Trophoblast cell (in vitro differentiated cells and primary cell): ENCODE measurements around the gene C1QTNF8.

ENCODE experiments used
- DNase-seq, 2 donors: peaks; one replicate each; pipeline ENCODE4 v3.0.0-alpha.2; 2016
- H2AFZ ChIP-seq: 2 replicates; pipeline ENCODE4 v1.6.1; 2013; ENCODE audit warnings: low read length, moderate library complexity, mild to moderate bottlenecking; ENCODE audit not compliant: insufficient read depth, poor library complexity
- H2AK5ac ChIP-seq: 2 replicates; pipeline ENCODE4 v1.6.1; 2013; ENCODE audit warnings: mild to moderate bottlenecking, low read length
- H2BK120ac ChIP-seq: 2 replicates; pipeline ENCODE4 v1.6.1; 2013; ENCODE audit warnings: low read length, mild to moderate bottlenecking, moderate library complexity; ENCODE audit not compliant: insufficient read depth, poor library complexity
- H2BK12ac ChIP-seq: 2 replicates; pipeline ENCODE4 v1.6.1; 2013; ENCODE audit warnings: mild to moderate bottlenecking, low read length, moderate library complexity
- H2BK5ac ChIP-seq: 2 replicates; pipeline ENCODE4 v1.6.1; 2013; ENCODE audit warnings: low read length, low read depth, moderate library complexity, mild to moderate bottlenecking; ENCODE audit not compliant: poor library complexity
- H3K14ac ChIP-seq: 2 replicates; pipeline ENCODE4 v1.6.1; 2013; ENCODE audit warnings: mild to moderate bottlenecking, low read length
- H3K18ac ChIP-seq: 2 replicates; pipeline ENCODE4 v1.6.1; 2013; ENCODE audit warnings: mild to moderate bottlenecking, low read length
- H3K23ac ChIP-seq: 2 replicates; pipeline ENCODE4 v1.6.1; 2013; ENCODE audit warnings: low read length
- H3K27ac ChIP-seq: 2 replicates; pipeline ENCODE4 v1.5.1; 2013; ENCODE audit warnings: low read depth, mild to moderate bottlenecking, inconsistent platforms, low read length, moderate library complexity
- H3K27me3 ChIP-seq: 2 replicates; pipeline ENCODE4 v1.6.1; 2013; ENCODE audit warnings: inconsistent platforms, mild to moderate bottlenecking, low read length, moderate library complexity; ENCODE audit not compliant: insufficient read depth
- H3K36me3 ChIP-seq, 2 experiments: 1 replicate in 1 of 2; 2 replicates in 1 of 2; pipeline ENCODE4 v1.6.1; 2013; ENCODE audit warnings: low read length in 2 of 2, mild to moderate bottlenecking in 2 of 2, moderate library complexity in 1 of 2; ENCODE audit not compliant: insufficient read depth in 2 of 2, control insufficient read depth in 1 of 2
- H3K4ac ChIP-seq: 2 replicates; pipeline ENCODE4 v1.6.1; 2013; ENCODE audit warnings: low read depth, mild to moderate bottlenecking, low read length, moderate library complexity
- H3K4me1 ChIP-seq, 2 experiments: 1 replicate in 1 of 2; 2 replicates in 1 of 2; pipeline ENCODE4 v1.6.1; 2013; ENCODE audit warnings: low read length in 2 of 2, mild to moderate bottlenecking in 2 of 2, moderate library complexity in 1 of 2; ENCODE audit not compliant: insufficient read depth in 2 of 2, control insufficient read depth in 1 of 2
- H3K4me2 ChIP-seq: 2 replicates; pipeline ENCODE4 v1.6.1; 2013; ENCODE audit warnings: inconsistent platforms, mild to moderate bottlenecking, low read length, moderate library complexity
- H3K4me3 ChIP-seq: 2 replicates; pipeline ENCODE4 v1.5.1; 2013; ENCODE audit warnings: mild to moderate bottlenecking, low read depth, low read length, inconsistent platforms
- H3K79me1 ChIP-seq: one replicate; pipeline ENCODE4 v1.6.1; 2013; ENCODE audit warnings: low read length
- H3K79me2 ChIP-seq: 2 replicates; pipeline ENCODE4 v1.6.1; 2013; ENCODE audit warnings: low read length, mild to moderate bottlenecking; ENCODE audit not compliant: control insufficient read depth, insufficient read depth, poor library complexity
- H3K9ac ChIP-seq: 2 replicates; pipeline ENCODE4 v1.6.1; 2013; ENCODE audit warnings: mild to moderate bottlenecking, low read length
- H3K9me3 ChIP-seq: 2 replicates; pipeline ENCODE4 v1.6.1; 2013; ENCODE audit warnings: low read depth, mild to moderate bottlenecking, control low read depth, inconsistent platforms, low read length; ENCODE audit not compliant: insufficient read depth
- H4K12ac ChIP-seq: 2 replicates; pipeline ENCODE4 v1.6.1; 2013; ENCODE audit warnings: low read depth, mild to moderate bottlenecking, low read length, moderate library complexity
- H4K8ac ChIP-seq: 2 replicates; pipeline ENCODE4 v1.6.1; 2013; ENCODE audit warnings: low read depth, mild to moderate bottlenecking, low read length, moderate library complexity
- H4K91ac ChIP-seq: one replicate; pipeline ENCODE4 v1.6.1; 2013; ENCODE audit warnings: low read depth, mild to moderate bottlenecking, low read length, moderate library complexity
- WGBS: extraction: QIAGEN DNeasy Blood & Tissue Kit; methylation state at CpG from one replicate; pipeline ENCODE4 v1.1.7; 2013; ENCODE audit warnings: missing lambda C conversion rate; ENCODE audit not compliant: insufficient read length, insufficient coverage; ENCODE audit errors: extremely low coverage; 5-methylcytosine and 5-hydroxymethylcytosine counted together

Gene C1QTNF8

DNA sequence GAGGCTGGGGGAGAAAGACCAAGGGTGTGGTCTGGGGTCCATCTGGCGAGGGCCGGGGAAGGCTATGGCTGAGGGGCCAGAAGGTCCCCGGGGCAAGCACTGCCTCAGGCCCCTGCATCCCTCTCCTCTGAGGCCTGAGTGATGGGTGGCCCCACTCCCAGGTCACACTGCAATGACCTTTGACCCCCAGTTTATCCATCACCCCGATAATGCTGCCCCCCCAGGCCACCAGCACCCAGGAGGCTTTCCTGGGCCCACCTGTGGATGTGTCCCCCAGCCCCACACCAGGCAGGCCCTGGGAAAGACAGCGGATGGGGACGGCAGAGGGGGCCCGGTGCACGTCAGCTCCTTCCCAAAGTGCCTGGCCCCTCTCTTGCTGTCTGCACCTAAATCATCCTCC, 34.3 kb upstream of the C1QTNF8 start:
- Histone ChIP-seq H2BK5ac (no peak overlapping the region), H4K91ac (no peak overlapping the region), H3K9me3 (peaks cover 3% of the 10 kb centered on the region), H3K4ac (no peak overlapping the region), H3K4me1 (no peaks in the 10 kb centered on the region), H3K79me1 (no peaks in the 10 kb centered on the region), H4K8ac (no peak overlapping the region), H3K18ac (no peak overlapping the region), H3K27ac (no peak overlapping the region), H4K12ac (no peak overlapping the region), H3K4me3 (no peak overlapping the region), H2AK5ac (no peak overlapping the region), H2AFZ (no peak overlapping the region), H2BK12ac (no peak overlapping the region), H3K14ac (no peak overlapping the region), H3K79me2 (no peaks in the 10 kb centered on the region), H3K4me2 (no peak overlapping the region), H3K9ac (no peak overlapping the region), H3K27me3 (no peaks in the 10 kb centered on the region), H3K36me3 (no peaks in the 10 kb centered on the region), H2BK120ac (no peak overlapping the region), H3K23ac (no peak overlapping the region)
- no peak for DNase-seq
- WGBS, result no CpG with 5 or more reads among the region's 8 CpGs

DNA sequence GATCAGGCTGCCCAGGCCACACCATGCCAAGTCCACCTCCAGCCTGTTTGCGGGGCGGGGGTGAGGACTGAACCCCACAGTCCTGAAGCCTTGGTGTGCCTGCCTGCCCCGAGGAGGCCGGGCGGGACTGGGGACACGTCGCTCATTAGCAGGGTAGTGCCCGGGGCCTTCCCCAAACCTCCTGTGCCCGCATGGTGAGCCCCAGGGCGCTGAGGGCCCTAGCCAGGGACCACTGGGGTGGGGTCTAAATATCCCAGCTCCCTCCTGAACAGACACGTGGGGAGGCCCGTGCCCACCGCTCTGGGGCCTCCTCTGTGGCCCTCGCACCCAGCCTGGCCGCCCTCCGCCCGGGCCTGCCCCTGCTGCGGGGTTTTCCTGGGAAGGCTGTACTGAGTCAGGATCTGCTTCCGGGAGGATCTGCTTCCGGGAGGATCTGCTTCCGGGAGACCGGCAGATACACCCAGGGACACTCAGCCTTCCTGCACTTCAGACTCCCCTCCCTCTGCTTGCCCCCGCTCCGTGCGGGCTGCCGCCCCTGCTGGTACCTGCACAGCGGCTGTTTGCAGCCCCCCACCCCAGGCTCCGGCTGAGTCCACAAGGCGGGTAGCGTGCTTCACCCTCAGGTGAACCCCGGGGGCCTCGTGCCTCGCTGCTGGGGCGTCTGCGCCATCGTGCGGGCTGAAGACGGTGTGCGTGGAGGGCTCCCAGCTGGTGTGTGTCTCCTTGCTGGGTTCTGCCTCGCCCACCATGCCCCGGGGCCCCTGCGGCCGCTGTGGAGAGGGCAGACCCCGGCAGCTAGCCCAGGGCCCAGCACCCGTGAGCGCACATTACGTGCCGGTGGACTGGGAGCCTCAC, 33.3 kb upstream of the C1QTNF8 start:
- Histone ChIP-seq H2BK5ac (no peak overlapping the region), H3K4me2 (no peak overlapping the region), H3K4ac (no peak overlapping the region), H3K27ac (no peak overlapping the region), H2AFZ (no peak overlapping the region), H2BK12ac (no peak overlapping the region), H3K14ac (no peak overlapping the region), H3K79me2 (no peaks in the 10 kb centered on the region), H3K4me1 (no peaks in the 10 kb centered on the region), H3K23ac (no peak overlapping the region), H3K36me3 (no peaks in the 10 kb centered on the region), H3K27me3 (no peaks in the 10 kb centered on the region), H3K9me3 (peaks cover 3% of the 10 kb centered on the region), H3K9ac (no peak overlapping the region), H4K91ac (no peak overlapping the region), H3K79me1 (no peaks in the 10 kb centered on the region), H3K18ac (no peak overlapping the region), H4K8ac (no peak overlapping the region), H3K4me3 (no peak overlapping the region), H2AK5ac (no peak overlapping the region), H2BK120ac (no peak overlapping the region), H4K12ac (no peak overlapping the region)
- no CpG with 5 or more reads among the region's 48 CpGs for WGBS
- no peak for DNase-seq

DNA sequence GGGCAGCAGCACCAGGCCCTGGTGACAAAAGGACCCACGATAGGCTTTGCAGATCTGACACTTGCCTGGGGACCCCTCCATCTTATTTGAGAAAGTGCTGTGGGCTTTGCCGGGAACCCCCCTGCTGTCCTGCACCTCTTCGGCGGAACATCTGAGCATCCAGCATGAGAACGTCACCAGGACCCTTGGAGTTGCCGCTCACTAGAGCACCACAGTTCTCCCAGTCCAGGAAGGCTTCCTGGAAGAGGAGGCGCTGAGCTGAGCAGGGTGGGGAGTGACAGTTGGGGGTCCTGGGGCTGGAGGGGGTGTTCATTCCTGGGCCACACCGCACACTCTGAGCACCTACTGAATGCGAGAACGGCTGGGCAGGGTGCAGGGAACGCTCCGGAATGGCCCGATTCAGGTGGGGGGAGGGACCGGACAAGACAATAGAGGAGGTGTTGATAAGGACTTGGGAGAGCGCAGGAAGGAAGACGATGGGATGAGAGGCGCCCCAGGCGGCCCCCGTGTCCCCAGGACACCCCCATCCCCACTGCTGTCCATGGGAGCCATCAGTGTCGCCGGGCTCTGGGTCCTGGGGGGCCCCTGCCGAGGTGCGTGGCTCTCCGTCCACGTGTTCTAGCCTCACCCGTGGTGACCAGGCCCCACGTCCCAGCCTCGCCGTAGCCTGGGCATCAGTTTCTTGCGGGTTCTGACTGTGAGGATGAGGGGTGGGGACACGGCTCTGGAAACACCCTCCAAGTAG, 32.1 kb upstream of the C1QTNF8 start:
- Histone ChIP-seq H2BK120ac (no peak overlapping the region), H4K91ac (no peak overlapping the region), H3K79me1 (no peaks in the 10 kb centered on the region), H2BK5ac (no peak overlapping the region), H3K23ac (no peak overlapping the region), H4K12ac (no peak overlapping the region), H2AFZ (no peak overlapping the region), H3K4ac (no peak overlapping the region), H3K9me3 (peaks cover 3% of the 10 kb centered on the region), H4K8ac (no peak overlapping the region), H3K79me2 (no peaks in the 10 kb centered on the region), H3K36me3 (no peaks in the 10 kb centered on the region), H3K9ac (no peak overlapping the region), H2BK12ac (no peak overlapping the region), H3K4me1 (no peaks in the 10 kb centered on the region), H3K4me3 (no peak overlapping the region), H3K18ac (no peak overlapping the region), H3K14ac (no peak overlapping the region), H2AK5ac (no peak overlapping the region), H3K4me2 (no peak overlapping the region), H3K27me3 (no peaks in the 10 kb centered on the region), H3K27ac (no peak overlapping the region)
- DNase-seq, result no peak
- no CpG with 5 or more reads among the region's 31 CpGs for WGBS

DNA sequence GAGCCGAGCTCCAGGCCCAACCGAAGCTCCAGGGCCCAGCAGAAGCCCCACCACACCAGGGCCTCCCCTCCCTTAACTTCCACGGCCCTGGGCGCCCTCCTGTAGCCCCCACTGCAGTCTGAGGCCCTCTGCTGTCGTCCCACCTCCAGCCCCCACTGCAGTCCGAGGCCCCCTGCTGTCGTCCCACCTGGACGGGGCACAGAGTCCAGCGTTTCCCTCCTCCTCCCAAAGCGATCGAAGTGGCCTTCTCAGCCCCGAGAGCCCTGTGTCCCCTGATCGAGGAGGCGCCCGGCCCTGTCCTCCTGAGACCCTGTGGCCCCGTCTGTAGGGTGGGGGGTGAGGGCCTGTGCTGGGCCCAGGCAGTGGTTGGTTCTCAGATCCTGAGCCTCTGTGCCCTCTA, 31.1 kb upstream of the C1QTNF8 start:
- Histone ChIP-seq H2BK5ac (no peak overlapping the region), H3K4me1 (no peaks in the 10 kb centered on the region), H2AFZ (no peak overlapping the region), H3K4me3 (no peak overlapping the region), H3K4ac (no peak overlapping the region), H4K12ac (no peak overlapping the region), H3K27me3 (no peaks in the 10 kb centered on the region), H3K4me2 (no peak overlapping the region), H2AK5ac (no peak overlapping the region), H3K9ac (no peak overlapping the region), H2BK120ac (no peak overlapping the region), H3K36me3 (no peaks in the 10 kb centered on the region), H3K79me1 (no peaks in the 10 kb centered on the region), H4K8ac (no peak overlapping the region), H3K23ac (no peak overlapping the region), H3K14ac (no peak overlapping the region), H2BK12ac (no peak overlapping the region), H3K79me2 (no peaks in the 10 kb centered on the region), H3K9me3 (peaks cover 3% of the 10 kb centered on the region), H3K27ac (no peak overlapping the region), H4K91ac (no peak overlapping the region), H3K18ac (no peak overlapping the region)
- WGBS, result no CpG with 5 or more reads among the region's 16 CpGs
- DNase-seq, result no peak
